HL-60 (cell line): ENCODE data around the gene CCND1.

ENCODE experiments used
- DNase-seq, 2 experiments: peaks; one replicate each; pipeline ENCODE4 v3.0.0-alpha.2; 2010 to 2020; ENCODE audit warnings: low read depth in 1 of 2, low spot score in 1 of 2
- H3K27ac ChIP-seq: fragments of 250-450 bp; sonication (Bioruptor Pico); replicated peaks from 2 replicates; pipeline ENCODE4 v1.5.1; 2020; ENCODE audit warnings: mild to moderate bottlenecking, moderate library complexity
- H3K27me3 ChIP-seq: fragments of 250-450 bp; sonication (Bioruptor Pico); 2 replicates; pipeline ENCODE4 v1.5.1; 2021; ENCODE audit warnings: mild to moderate bottlenecking, moderate library complexity; ENCODE audit not compliant: insufficient read depth, poor library complexity, severe bottlenecking
- H3K4me3 ChIP-seq: replicated peaks from 2 replicates; pipeline ENCODE4 v1.5.1; 2011; ENCODE audit warnings: mild to moderate bottlenecking, control low read depth, low read length; ENCODE audit not compliant: insufficient read depth
- CTCF ChIP-seq: IDR thresholded peaks from one replicate; pipeline ENCODE4 v1.5.1; 2011; ENCODE audit warnings: low read length, control low read depth, inconsistent platforms; ENCODE audit not compliant: insufficient read depth
- GABPA ChIP-seq: IDR thresholded peaks from 2 replicates; pipeline ENCODE4 v1.6.1; 2012; ENCODE audit warnings: low read depth
- POLR2AphosphoS5 ChIP-seq: IDR thresholded peaks from 2 replicates; pipeline ENCODE4 v1.6.1; 2012; ENCODE audit warnings: low read depth
- SPI1 ChIP-seq: IDR thresholded peaks from 2 replicates; pipeline ENCODE4 v1.6.1; 2012; ENCODE audit warnings: low read depth, mild to moderate bottlenecking, borderline replicate concordance
- TF ChIP-seq, protein P1 (sequence below): IDR thresholded peaks from 2 replicates; pipeline ENCODE4 v1.6.1; 2012; ENCODE audit warnings: low read depth; ENCODE audit not compliant: insufficient replicate concordance

The CCND1 gene

DNA sequence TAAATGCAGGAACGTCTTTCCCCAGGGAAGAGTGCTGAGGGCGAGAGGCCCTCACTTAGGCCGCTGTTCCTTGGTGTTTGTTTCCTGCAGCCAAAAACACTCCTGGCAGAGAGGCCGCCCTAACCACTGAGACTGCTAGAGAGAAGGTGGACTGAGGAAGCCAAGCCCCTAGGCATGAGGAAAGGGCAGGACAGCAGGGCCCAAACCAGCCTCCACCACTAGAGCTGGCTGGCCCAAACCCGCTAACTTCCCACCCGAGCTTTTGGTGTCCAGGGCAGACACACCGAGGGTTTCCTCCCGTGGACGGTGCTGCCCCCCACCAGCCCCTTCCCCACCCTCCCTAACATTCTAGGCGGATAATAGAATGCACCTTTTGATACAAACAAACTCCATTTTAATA is 56.9 kb downstream of the CCND1 start:
- Histone ChIP-seq H3K27ac (no peak overlapping the region), H3K27me3 (peaks cover 34% of the 10 kb centered on the region), H3K4me3 (no peak overlapping the region)
- TF ChIP-seq POLR2AphosphoS5: no peak
- TF ChIP-seq SPI1: no peak
- no peak for TF ChIP-seq CTCF
- no peak for TF ChIP-seq GABPA
- TF ChIP-seq, protein P1, sequence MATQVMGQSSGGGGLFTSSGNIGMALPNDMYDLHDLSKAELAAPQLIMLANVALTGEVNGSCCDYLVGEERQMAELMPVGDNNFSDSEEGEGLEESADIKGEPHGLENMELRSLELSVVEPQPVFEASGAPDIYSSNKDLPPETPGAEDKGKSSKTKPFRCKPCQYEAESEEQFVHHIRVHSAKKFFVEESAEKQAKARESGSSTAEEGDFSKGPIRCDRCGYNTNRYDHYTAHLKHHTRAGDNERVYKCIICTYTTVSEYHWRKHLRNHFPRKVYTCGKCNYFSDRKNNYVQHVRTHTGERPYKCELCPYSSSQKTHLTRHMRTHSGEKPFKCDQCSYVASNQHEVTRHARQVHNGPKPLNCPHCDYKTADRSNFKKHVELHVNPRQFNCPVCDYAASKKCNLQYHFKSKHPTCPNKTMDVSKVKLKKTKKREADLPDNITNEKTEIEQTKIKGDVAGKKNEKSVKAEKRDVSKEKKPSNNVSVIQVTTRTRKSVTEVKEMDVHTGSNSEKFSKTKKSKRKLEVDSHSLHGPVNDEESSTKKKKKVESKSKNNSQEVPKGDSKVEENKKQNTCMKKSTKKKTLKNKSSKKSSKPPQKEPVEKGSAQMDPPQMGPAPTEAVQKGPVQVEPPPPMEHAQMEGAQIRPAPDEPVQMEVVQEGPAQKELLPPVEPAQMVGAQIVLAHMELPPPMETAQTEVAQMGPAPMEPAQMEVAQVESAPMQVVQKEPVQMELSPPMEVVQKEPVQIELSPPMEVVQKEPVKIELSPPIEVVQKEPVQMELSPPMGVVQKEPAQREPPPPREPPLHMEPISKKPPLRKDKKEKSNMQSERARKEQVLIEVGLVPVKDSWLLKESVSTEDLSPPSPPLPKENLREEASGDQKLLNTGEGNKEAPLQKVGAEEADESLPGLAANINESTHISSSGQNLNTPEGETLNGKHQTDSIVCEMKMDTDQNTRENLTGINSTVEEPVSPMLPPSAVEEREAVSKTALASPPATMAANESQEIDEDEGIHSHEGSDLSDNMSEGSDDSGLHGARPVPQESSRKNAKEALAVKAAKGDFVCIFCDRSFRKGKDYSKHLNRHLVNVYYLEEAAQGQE: no peak
- DNase-seq: no peak

DNA sequence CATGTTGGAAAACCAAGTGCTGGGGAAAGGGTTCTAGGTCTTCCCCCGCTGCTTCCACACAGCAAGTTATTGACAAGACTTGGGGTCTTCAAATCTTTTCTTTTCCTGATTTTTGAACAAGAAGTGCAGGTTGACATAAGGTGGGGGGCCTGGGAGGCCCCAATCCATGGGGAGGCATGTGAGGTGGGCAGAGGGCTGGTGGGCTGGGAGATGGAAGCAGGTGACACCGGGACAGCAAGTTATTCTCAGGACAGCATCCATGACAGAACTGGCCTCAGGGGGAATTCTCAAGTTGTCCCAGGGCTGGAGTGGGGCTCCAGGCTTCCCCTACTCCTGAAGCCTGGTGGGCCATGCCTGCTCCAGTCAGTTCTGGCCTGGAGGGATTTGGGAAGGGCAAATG is 57.4 kb downstream of the CCND1 start:
- no peak overlapping the region for H3K4me3 ChIP-seq
- no peak overlapping the region for H3K27ac ChIP-seq
- TF ChIP-seq GABPA: no peak
- TF ChIP-seq, protein P1: no peak
- TF ChIP-seq POLR2AphosphoS5: no peak
- H3K27me3 ChIP-seq: peaks cover 39% of the 10 kb centered on the region
- DNase-seq: no peak

- DNase-seq: no peak
- Histone ChIP-seq H3K4me3 (no peak overlapping the region), H3K27ac (no peak overlapping the region), H3K27me3 (peaks cover 46% of the 10 kb centered on the region)
- TF ChIP-seq POLR2AphosphoS5 (no peak), SPI1 (no peak), CTCF (no peak), GABPA (no peak)
- TF ChIP-seq, protein P1: no peak
Measured at GRCh38 chr11:69699213-69699612, 58.3 kb downstream of the CCND1 start.
